SK-N-SH treated with all-trans-retinoic acid at 6 μM for 48 hours (cell line): ENCODE data around the gene IL1RN.
A peak's percentile ranks its signal among the peaks of the same experiment; 100 is the strongest.

ENCODE experiments used
- ATAC-seq: fragments of 200-7000 bp; cut with Tn5 transposase; 3 replicates; pipeline ENCODE4 v1.9.1; 2020; ENCODE audit warnings: mild to moderate bottlenecking, moderate library complexity
- ARNTL ChIP-seq: fragments of 450-650 bp; formaldehyde crosslinking; IDR thresholded peaks from 2 replicates; pipeline ENCODE4 v1.5.0; 2020; ENCODE audit warnings: low read depth, mild to moderate bottlenecking, moderate library complexity, borderline replicate concordance
- BACH2 ChIP-seq: fragments of 250-450 bp; sonication (Bioruptor Pico); IDR thresholded peaks from 2 replicates; pipeline ENCODE4 v1.9.0; 2021; ENCODE audit warnings: mild to moderate bottlenecking, borderline replicate concordance
- CREB5 ChIP-seq: fragments of 250-450 bp; sonication (Bioruptor Pico); IDR thresholded peaks from 2 replicates; pipeline ENCODE4 v1.5.1; 2020; ENCODE audit warnings: low read depth, mild to moderate bottlenecking, moderate library complexity
- CSDC2 ChIP-seq: fragments of 250-450 bp; sonication (Bioruptor Pico); IDR thresholded peaks from 2 replicates; pipeline ENCODE4 v1.5.0; 2020; ENCODE audit warnings: mild to moderate bottlenecking, moderate library complexity
- ESRRG ChIP-seq: fragments of 250-450 bp; sonication (Bioruptor Pico); IDR thresholded peaks from 2 replicates; pipeline ENCODE4 v1.6.1; 2021; ENCODE audit warnings: mild to moderate bottlenecking
- ISL1 ChIP-seq: fragments of 250-450 bp; sonication (Bioruptor Pico); IDR thresholded peaks from 2 replicates; pipeline ENCODE4 v2.1.2; 2022; ENCODE audit warnings: mild to moderate bottlenecking, moderate library complexity
- OSR1 ChIP-seq: fragments of 250-450 bp; sonication (Bioruptor Pico); IDR thresholded peaks from 2 replicates; pipeline ENCODE4 v1.8.0; 2022; ENCODE audit warnings: moderate library complexity, mild to moderate bottlenecking, inconsistent platforms
- PATZ1 ChIP-seq: fragments of 250-450 bp; sonication (Bioruptor Pico); IDR thresholded peaks from 2 replicates; pipeline ENCODE4 v1.8.0; 2020; ENCODE audit warnings: mild to moderate bottlenecking, moderate library complexity, borderline replicate concordance
- POU6F1 ChIP-seq: fragments of 250-450 bp; sonication (Bioruptor Pico); IDR thresholded peaks from 2 replicates; pipeline ENCODE4 v1.8.0; 2021; ENCODE audit warnings: low read depth, mild to moderate bottlenecking, moderate library complexity, borderline replicate concordance
- PPARA ChIP-seq: fragments of 250-450 bp; sonication (Bioruptor Pico); IDR thresholded peaks from 2 replicates; pipeline ENCODE4 v1.5.0; 2020; ENCODE audit warnings: mild to moderate bottlenecking, borderline replicate concordance
- RARB ChIP-seq: fragments of 250-450 bp; sonication (Bioruptor Pico); IDR thresholded peaks from 2 replicates; pipeline ENCODE4 v1.8.0; 2021; ENCODE audit warnings: mild to moderate bottlenecking, moderate library complexity
- SNAI2 ChIP-seq: fragments of 250-450 bp; sonication (Bioruptor Pico); IDR thresholded peaks from 2 replicates; pipeline ENCODE4 v1.5.0; 2020; ENCODE audit warnings: mild to moderate bottlenecking, moderate library complexity
- TOX ChIP-seq: fragments of 250-450 bp; sonication (Bioruptor Pico); IDR thresholded peaks from 2 replicates; pipeline ENCODE4 v1.8.0; 2021; ENCODE audit warnings: mild to moderate bottlenecking, moderate library complexity, borderline replicate concordance
- TSHZ2 ChIP-seq: fragments of 250-450 bp; sonication (Bioruptor Pico); IDR thresholded peaks from 2 replicates; pipeline ENCODE4 v1.5.0; 2020; ENCODE audit warnings: mild to moderate bottlenecking, moderate library complexity
- ZC3H10 ChIP-seq: fragments of 250-450 bp; sonication (Bioruptor Pico); IDR thresholded peaks from 2 replicates; pipeline ENCODE4 v1.5.1; 2021; ENCODE audit warnings: mild to moderate bottlenecking, moderate library complexity
- ZFP3 ChIP-seq: fragments of 250-450 bp; sonication (Bioruptor Pico); IDR thresholded peaks from 2 replicates; pipeline ENCODE4 v1.5.0; 2020; ENCODE audit warnings: mild to moderate bottlenecking, moderate library complexity
- ZFP30 ChIP-seq: fragments of 450-650 bp; formaldehyde crosslinking; IDR thresholded peaks from 2 replicates; pipeline ENCODE4 v1.5.0; 2022; ENCODE audit warnings: mild to moderate bottlenecking, moderate library complexity
- ZNF565 ChIP-seq: fragments of 450-650 bp; formaldehyde crosslinking; conservative IDR thresholded peaks from 2 replicates; pipeline ENCODE4 v1.5.0; 2020; ENCODE audit warnings: low read depth, mild to moderate bottlenecking, moderate library complexity
- ZNF8 ChIP-seq: fragments of 450-650 bp; formaldehyde crosslinking; IDR thresholded peaks from 2 replicates; pipeline ENCODE4 v1.5.0; 2020; ENCODE audit warnings: mild to moderate bottlenecking, moderate library complexity

The IL1RN gene

DNA sequence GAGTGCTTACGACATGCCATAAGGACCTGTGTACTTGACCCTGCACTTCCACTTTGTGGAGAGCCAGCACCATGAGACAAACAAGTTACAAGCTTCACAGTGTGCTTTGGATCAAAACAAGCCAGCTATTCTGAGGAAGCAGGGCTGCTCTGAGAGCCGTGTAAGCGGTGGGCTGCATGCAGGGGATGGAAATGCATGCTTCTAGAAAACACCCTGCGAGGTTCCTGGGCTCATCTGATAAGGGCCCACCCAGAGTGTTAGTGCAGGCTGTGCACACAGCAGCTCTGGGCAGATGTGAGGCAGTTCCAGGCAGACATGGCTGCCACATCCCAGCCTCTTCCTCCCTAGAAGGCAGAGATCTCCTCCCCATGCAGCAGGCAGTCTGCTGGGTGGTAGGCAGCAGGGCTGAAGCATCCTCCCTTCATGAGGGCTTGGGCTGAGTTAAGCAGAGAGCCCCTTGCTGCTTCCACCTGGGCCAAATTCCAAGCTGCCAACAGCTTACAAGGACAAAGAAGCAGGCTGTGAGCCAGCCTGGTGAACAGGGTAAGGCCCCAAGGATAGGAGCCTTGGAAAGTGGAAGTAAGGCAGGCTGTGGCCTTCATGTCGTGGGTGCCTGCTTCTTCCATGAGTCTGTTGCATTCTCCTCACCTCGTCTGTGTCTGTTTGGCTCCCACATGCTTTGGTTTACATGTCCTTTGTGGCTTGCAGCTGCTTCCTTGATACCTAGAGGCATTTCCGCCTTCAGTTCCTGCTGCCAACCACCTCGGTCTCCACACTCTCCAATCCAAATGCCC, 54.1 kb downstream of the IL1RN start:
- ATAC-seq, result 0 out of 3 replicates have a peak, but pooled peaks have one; percentile 18

GRCh38 chr2:113182471-113183260, 55.3 kb downstream of the IL1RN start:
- ATAC-seq, result no peak
- TF ChIP-seq BACH2, result no peak
- no peak for TF ChIP-seq PATZ1 (CRISPR knock-in tag)
- no peak for TF ChIP-seq CSDC2 (CRISPR knock-in tag)
- no peak for TF ChIP-seq ZFP30 (CRISPR knock-in tag)
- no peak for TF ChIP-seq ZNF8 (CRISPR knock-in tag)
- no peak for TF ChIP-seq ISL1 (CRISPR knock-in tag)
- TF ChIP-seq TOX, result no peak
- no peak for TF ChIP-seq CREB5 (CRISPR knock-in tag)
- TF ChIP-seq ESRRG (CRISPR knock-in tag), result no peak
- TF ChIP-seq RARB, result no peak
- no peak for TF ChIP-seq OSR1 (CRISPR knock-in tag)
- TF ChIP-seq ZNF565 (CRISPR knock-in tag), result no peak
- TF ChIP-seq TSHZ2 (CRISPR knock-in tag), result no peak
- no peak for TF ChIP-seq SNAI2 (CRISPR knock-in tag)
- TF ChIP-seq ZC3H10, result no peak
- no peak for TF ChIP-seq PPARA (CRISPR knock-in tag)

More for the DNA sequence above, 54.1 kb downstream of the IL1RN start:
- TF ChIP-seq PATZ1 (CRISPR knock-in tag) (no peak), CREB5 (CRISPR knock-in tag) (no peak), POU6F1 (no peak), CSDC2 (CRISPR knock-in tag) (no peak)
- TF ChIP-seq, all 23 proteins: peak for 0

- TF ChIP-seq TOX (no peak), ZFP3 (CRISPR knock-in tag) (no peak), PPARA (CRISPR knock-in tag) (no peak), BACH2 (no peak), ZNF565 (CRISPR knock-in tag) (no peak), ARNTL (CRISPR knock-in tag) (no peak)
- ATAC-seq, result no peak
These were observed 55.9 kb downstream of the IL1RN start for GRCh38 chr2:113183264-113183663.
